ENCODE data around the gene RHCG.

DNA sequence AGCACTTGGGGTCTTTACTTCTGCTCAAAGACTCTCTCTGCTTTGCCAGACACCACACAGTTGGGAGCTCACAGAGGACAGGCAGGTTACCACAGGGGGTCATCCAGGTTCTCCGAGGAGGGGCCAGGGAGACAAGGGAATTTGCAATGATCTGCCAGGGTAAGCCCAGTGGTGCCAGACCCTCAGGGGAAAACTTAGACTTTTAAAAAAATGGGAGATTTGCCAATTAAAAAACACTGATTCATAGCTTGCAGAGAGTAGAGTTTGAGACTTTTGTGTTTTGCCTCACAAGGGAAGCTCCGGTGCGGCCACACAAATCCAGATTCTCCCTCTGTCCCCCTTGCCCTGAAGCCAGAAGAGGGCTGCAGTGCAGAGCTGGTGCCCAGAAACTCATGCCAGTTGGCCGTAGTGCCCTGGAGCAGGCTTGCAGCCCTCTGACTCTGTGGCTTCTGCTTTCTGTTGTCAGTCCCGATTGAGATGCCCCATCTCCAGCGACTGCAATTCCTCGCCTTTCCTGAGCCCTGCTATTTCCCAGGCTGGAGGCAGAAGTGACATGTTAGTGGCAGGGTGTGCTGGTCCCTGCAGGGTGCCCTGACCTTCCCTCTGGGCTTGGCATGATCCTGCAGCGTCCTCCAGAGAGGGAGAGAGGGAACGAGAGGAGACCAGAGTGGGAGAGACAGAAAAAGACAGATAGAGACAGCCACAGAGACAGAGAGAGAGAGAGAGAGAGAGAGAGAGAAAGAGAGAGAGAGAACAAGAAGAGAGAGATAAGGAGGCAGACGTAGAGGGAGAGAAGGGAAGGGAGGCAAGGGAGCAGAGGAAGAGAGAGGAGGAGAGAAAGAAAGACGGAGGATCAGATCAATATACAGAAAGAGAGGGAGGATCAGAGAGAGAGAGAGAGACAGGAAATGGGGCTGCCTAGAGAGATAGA lies 46.0 kb downstream of the RHCG start:
- TF ChIP-seq, protein P1, sequence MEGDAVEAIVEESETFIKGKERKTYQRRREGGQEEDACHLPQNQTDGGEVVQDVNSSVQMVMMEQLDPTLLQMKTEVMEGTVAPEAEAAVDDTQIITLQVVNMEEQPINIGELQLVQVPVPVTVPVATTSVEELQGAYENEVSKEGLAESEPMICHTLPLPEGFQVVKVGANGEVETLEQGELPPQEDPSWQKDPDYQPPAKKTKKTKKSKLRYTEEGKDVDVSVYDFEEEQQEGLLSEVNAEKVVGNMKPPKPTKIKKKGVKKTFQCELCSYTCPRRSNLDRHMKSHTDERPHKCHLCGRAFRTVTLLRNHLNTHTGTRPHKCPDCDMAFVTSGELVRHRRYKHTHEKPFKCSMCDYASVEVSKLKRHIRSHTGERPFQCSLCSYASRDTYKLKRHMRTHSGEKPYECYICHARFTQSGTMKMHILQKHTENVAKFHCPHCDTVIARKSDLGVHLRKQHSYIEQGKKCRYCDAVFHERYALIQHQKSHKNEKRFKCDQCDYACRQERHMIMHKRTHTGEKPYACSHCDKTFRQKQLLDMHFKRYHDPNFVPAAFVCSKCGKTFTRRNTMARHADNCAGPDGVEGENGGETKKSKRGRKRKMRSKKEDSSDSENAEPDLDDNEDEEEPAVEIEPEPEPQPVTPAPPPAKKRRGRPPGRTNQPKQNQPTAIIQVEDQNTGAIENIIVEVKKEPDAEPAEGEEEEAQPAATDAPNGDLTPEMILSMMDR (IDR thresholded peaks at IDR 0.05; ENCODE audit: low read length) = no peak
- TF ChIP-seq EZH2 (optimal IDR thresholded peaks at IDR 0.05; ENCODE audit: low read depth, low read length) (no peak), EZH2phosphoT487 (IDR thresholded peaks at IDR 0.05; ENCODE audit: low read length) (no peak)
